Measurements from ENCODE around the gene GSTA3.
A peak's percentile ranks its signal among the peaks of the same experiment; 100 is the strongest.

GSTA3 gene

GRCh38 chr6:52909531-52909930 is at the start of gene GSTA3:
TSS of gene GSTA3 (minus strand) at chr6:52909698. CDS start at chr6:52905834, 3,864 bp downstream.
- ATAC-seq, result peak; percentile 82

GRCh38 chr6:52958546-52959255 is 49.2 kb upstream of the GSTA3 start:
- ATAC-seq, result no peak
- TF ChIP-seq RARB (CRISPR knock-in tag; IDR thresholded peaks at IDR 0.05), result no peak
- TF ChIP-seq ESRRG (CRISPR knock-in tag; IDR thresholded peaks at IDR 0.05), result no peak

More at GRCh38 chr6:52909531-52909930, at the start of gene GSTA3:
- no peak for TF ChIP-seq POU6F1 (CRISPR knock-in tag; IDR thresholded peaks at IDR 0.05; ENCODE audit: borderline replicate concordance, low read depth)
- TF ChIP-seq PPARA (CRISPR knock-in tag; IDR thresholded peaks at IDR 0.05; ENCODE audit: borderline replicate concordance), result no peak
- no peak for TF ChIP-seq BACH2 (CRISPR knock-in tag; IDR thresholded peaks at IDR 0.05; ENCODE audit: borderline replicate concordance)
- no peak for TF ChIP-seq ISL1 (CRISPR knock-in tag; IDR thresholded peaks at IDR 0.05)

- TF ChIP-seq POU6F1 (CRISPR knock-in tag; IDR thresholded peaks at IDR 0.05; ENCODE audit: borderline replicate concordance, low read depth) (no peak), RARB (CRISPR knock-in tag; IDR thresholded peaks at IDR 0.05) (no peak), ZFP3 (CRISPR knock-in tag; IDR thresholded peaks at IDR 0.05) (no peak), ZC3H10 (CRISPR knock-in tag; IDR thresholded peaks at IDR 0.05) (no peak), ZNF565 (CRISPR knock-in tag; conservative IDR thresholded peaks at IDR 0.05; ENCODE audit: low read depth) (no peak), ARNTL (CRISPR knock-in tag; IDR thresholded peaks at IDR 0.05; ENCODE audit: borderline replicate concordance, low read depth) (no peak), PPARA (CRISPR knock-in tag; IDR thresholded peaks at IDR 0.05; ENCODE audit: borderline replicate concordance) (no peak), ZFP30 (CRISPR knock-in tag; IDR thresholded peaks at IDR 0.05) (no peak), TCF4 (CRISPR knock-in tag; IDR thresholded peaks at IDR 0.05; ENCODE audit: borderline replicate concordance) (no peak), SNAI2 (CRISPR knock-in tag; IDR thresholded peaks at IDR 0.05) (no peak), CREB5 (CRISPR knock-in tag; IDR thresholded peaks at IDR 0.05; ENCODE audit: low read depth) (no peak)
- no peak for ATAC-seq
Observed at GRCh38 chr6:52955871-52956270, 46.4 kb upstream of the GSTA3 start.

- ATAC-seq, result no peak
- TF ChIP-seq RARB (CRISPR knock-in tag; IDR thresholded peaks at IDR 0.05) (no peak), GLIS3 (CRISPR knock-in tag; IDR thresholded peaks at IDR 0.05) (no peak), TOX (CRISPR knock-in tag; IDR thresholded peaks at IDR 0.05; ENCODE audit: borderline replicate concordance) (no peak), ZNF70 (CRISPR knock-in tag; IDR thresholded peaks at IDR 0.05) (no peak), ZC3H10 (CRISPR knock-in tag; IDR thresholded peaks at IDR 0.05) (no peak), ZFP30 (CRISPR knock-in tag; IDR thresholded peaks at IDR 0.05) (no peak), CREB5 (CRISPR knock-in tag; IDR thresholded peaks at IDR 0.05; ENCODE audit: low read depth) (no peak), POU6F1 (CRISPR knock-in tag; IDR thresholded peaks at IDR 0.05; ENCODE audit: borderline replicate concordance, low read depth) (no peak), OSR1 (CRISPR knock-in tag; IDR thresholded peaks at IDR 0.05) (no peak), TCF4 (CRISPR knock-in tag; IDR thresholded peaks at IDR 0.05; ENCODE audit: borderline replicate concordance) (no peak), CSDC2 (CRISPR knock-in tag; IDR thresholded peaks at IDR 0.05) (no peak), BACH2 (CRISPR knock-in tag; IDR thresholded peaks at IDR 0.05; ENCODE audit: borderline replicate concordance) (no peak)
Observed at GRCh38 chr6:52953911-52954839, 44.7 kb upstream of the GSTA3 start.
